ENCODE results near the gene ADRB1. TPM values are rescaled to one million over a fixed set of nuclear protein-coding genes. Genes with fewer than 3 reads are reported as not detected.

The ADRB1 gene
- total and polyA plus RNA-seq, 5 experiments from 2014 or later: 0.08 to 0.12 TPM; not detected in 3

- POLR2A ChIA-PET: no interaction called here
- Mint-ChIP-seq H3K27ac (peak overlapping the region in 1 of 10 donors; percentile 55), H3K4me3 (peak overlapping the region; percentile 55 to 92 (median 80)), H3K4me1 (peaks cover 5 to 26% (median 20%) of the 10 kb centered on the region in 4 donors), H3K27me3 (peaks cover 31 to 89% (median 51%) of the 10 kb centered on the region in 5 donors), H3K36me3 (peaks cover 0 to 4% (median 0%) of the 10 kb centered on the region in 3 donors), H3K9me3 (peaks cover 0 to 2% (median 0%) of the 10 kb centered on the region in 9 donors)
- DNase-seq (peak in 2 of 10 donors; percentile 10 to 27), ATAC-seq (peak; percentile 36 to 58)
Measured at GRCh38 chr10:114045136-114046086, 1.7 kb downstream of the ADRB1 start.

DNA sequence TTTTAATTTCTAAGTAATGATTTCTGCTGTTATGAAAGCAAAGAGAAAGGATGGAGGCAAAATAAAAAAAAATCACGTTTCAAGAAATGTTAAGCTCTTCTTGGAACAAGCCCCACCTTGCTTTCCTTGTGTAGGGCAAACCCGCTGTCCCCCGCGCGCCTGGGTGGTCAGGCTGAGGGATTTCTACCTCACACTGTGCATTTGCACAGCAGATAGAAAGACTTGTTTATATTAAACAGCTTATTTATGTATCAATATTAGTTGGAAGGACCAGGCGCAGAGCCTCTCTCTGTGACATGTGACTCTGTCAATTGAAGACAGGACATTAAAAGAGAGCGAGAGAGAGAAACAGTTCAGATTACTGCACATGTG is 2.4 kb downstream of the ADRB1 start:
- peak overlapping the region; percentile 53 to 92 (median 76) for H3K4me3 Mint-ChIP-seq
- POLR2A ChIA-PET: no interaction called here
- DNase-seq (no peak), ATAC-seq (no peak)
- no peak overlapping the region for H3K27ac Mint-ChIP-seq
- H3K4me1 Mint-ChIP-seq: peaks cover 5 to 26% (median 20%) of the 10 kb centered on the region in 4 donors
- H3K36me3 Mint-ChIP-seq: peaks cover 0 to 4% (median 0%) of the 10 kb centered on the region in 3 donors
- H3K27me3 Mint-ChIP-seq: peaks cover 34 to 89% (median 49%) of the 10 kb centered on the region in 5 donors
- peaks cover 0 to 2% (median 0%) of the 10 kb centered on the region in 9 donors for H3K9me3 Mint-ChIP-seq

DNA sequence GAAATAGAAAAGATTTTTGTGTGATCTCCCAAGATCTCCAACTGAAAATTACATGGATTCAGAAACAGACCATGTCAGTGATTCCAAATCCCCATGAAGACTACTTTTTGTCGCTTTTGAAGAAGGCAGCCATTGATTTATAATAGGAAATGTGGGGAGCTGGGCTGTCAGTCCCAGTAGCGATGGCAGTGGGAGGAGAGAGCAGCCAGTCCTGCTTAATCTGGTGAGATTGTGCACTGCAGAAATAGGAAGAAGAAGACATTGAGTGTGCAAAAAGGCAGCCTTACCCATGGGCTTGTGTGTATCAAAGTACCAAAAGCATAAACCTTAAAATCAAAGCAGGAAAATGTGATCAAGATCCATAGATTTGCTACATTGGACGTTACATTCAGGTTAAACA is 4.8 kb downstream of the ADRB1 start:
- peaks cover 0 to 2% (median 0%) of the 10 kb centered on the region in 9 donors for H3K9me3 Mint-ChIP-seq
- POLR2A ChIA-PET: no interaction called here
- H3K27me3 Mint-ChIP-seq: peaks cover 31 to 87% (median 50%) of the 10 kb centered on the region in 5 donors
- no peak overlapping the region for H3K27ac Mint-ChIP-seq
- ATAC-seq: no peak
- H3K4me1 Mint-ChIP-seq: peaks cover 5 to 17% (median 11%) of the 10 kb centered on the region in 4 donors
- DNase-seq: no peak
- peaks cover 0 to 4% (median 0%) of the 10 kb centered on the region in 3 donors for H3K36me3 Mint-ChIP-seq
- H3K4me3 Mint-ChIP-seq: no peak overlapping the region

GRCh38 chr10:114051714-114052113 is 8.0 kb downstream of the ADRB1 start:
- POLR2A ChIA-PET: no interaction called here
- Mint-ChIP-seq H3K4me1 (no peaks in the 10 kb centered on the region), H3K9me3 (no peaks in the 10 kb centered on the region), H3K4me3 (no peak overlapping the region), H3K27me3 (peaks cover 21 to 76% (median 33%) of the 10 kb centered on the region in 5 donors), H3K27ac (no peak overlapping the region), H3K36me3 (no peaks in the 10 kb centered on the region)
- ATAC-seq: no peak
- DNase-seq: no peak

DNA sequence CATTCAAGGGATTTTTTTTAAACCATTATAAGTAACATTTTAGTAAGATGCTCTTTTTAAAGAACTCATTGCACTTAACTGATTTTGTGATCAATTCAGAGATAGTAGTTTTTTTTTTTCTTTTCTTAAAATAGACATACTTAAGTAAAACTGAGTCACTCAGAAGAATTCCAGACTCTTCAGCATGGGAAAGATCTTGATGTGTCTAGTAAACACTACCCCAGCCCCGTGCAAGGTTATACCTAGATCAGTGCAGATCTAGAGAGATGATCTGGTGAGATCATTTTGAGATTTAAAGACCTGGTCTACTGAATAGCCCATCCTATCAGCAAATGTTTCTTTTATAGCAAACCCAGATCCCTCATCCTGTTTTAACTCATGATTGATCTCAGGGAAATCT is 8.6 kb downstream of the ADRB1 start:
- H3K4me3 Mint-ChIP-seq: no peak overlapping the region
- H3K27me3 Mint-ChIP-seq: peaks cover 24 to 76% (median 28%) of the 10 kb centered on the region in 5 donors
- H3K36me3 Mint-ChIP-seq: no peaks in the 10 kb centered on the region
- H3K4me1 Mint-ChIP-seq: no peaks in the 10 kb centered on the region
- H3K27ac Mint-ChIP-seq: no peak overlapping the region
- ATAC-seq: no peak
- H3K9me3 Mint-ChIP-seq: no peaks in the 10 kb centered on the region
- DNase-seq: no peak
- POLR2A ChIA-PET: no interaction called here

- Mint-ChIP-seq H3K27ac (no peak overlapping the region), H3K27me3 (peaks cover 17 to 61% (median 22%) of the 10 kb centered on the region in 5 donors), H3K36me3 (no peaks in the 10 kb centered on the region), H3K4me1 (no peaks in the 10 kb centered on the region), H3K9me3 (no peaks in the 10 kb centered on the region), H3K4me3 (no peak overlapping the region)
- no peak for ATAC-seq
- POLR2A ChIA-PET: no interaction called here
- DNase-seq: no peak
Measured at GRCh38 chr10:114053946-114054345, 10.3 kb downstream of the ADRB1 start.

- POLR2A ChIA-PET: no interaction called here
- Mint-ChIP-seq H3K36me3 (no peaks in the 10 kb centered on the region), H3K27ac (no peak overlapping the region), H3K4me1 (peaks cover 1 to 12% (median 8%) of the 10 kb centered on the region in 4 donors), H3K4me3 (no peak overlapping the region), H3K27me3 (peaks cover 4 to 32% (median 11%) of the 10 kb centered on the region in 5 donors), H3K9me3 (no peaks in the 10 kb centered on the region)
- DNase-seq (no peak), ATAC-seq (no peak)
Measured at GRCh38 chr10:114057855-114058254, 14.2 kb downstream of the ADRB1 start.

DNA sequence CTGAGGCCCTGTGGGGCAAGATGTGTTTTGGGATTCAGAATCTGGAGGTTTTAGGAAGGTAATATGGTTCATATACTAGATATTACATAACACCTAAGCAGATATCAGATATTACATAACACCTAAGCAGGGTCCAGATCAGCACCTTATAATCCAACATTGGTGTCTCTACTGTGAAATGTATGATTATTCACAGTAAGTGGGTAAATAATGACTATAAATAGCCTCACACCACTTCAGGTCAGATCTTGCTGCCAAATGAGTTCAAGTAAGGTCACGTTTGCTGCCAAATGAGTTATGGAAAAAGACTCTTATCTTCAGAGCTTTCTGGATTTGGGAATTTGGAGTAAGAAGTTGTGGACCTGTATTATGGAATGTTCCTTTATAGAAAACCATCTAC is 14.6 kb downstream of the ADRB1 start:
- Mint-ChIP-seq H3K27ac (no peak overlapping the region), H3K36me3 (no peaks in the 10 kb centered on the region), H3K9me3 (no peaks in the 10 kb centered on the region), H3K4me1 (peaks cover 1 to 12% (median 8%) of the 10 kb centered on the region in 4 donors), H3K27me3 (peaks cover 2 to 32% (median 11%) of the 10 kb centered on the region in 5 donors), H3K4me3 (no peak overlapping the region)
- POLR2A ChIA-PET: no interaction called here
- ATAC-seq: no peak
- DNase-seq: no peak

DNA sequence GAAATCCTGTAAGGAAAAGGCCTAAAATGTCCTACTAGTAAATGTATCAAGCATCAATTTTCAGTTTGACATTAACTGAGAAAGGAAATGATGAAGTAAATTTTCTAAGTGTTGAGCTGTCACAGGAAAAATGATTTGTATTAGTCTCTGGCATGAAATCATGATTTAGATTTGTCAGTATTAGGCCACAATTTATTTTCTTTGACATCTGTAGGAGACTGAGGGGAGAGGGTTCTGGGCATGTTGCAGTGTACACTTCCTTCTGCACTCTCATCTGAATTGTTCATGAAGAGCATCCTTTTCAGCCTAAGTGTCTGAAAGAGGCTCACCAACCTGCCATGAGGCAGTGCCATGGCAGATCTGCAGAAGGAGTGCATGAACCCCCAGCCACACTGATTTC is 15.9 kb downstream of the ADRB1 start:
- POLR2A ChIA-PET: interaction anchor here (0.6 kb wide), 1 partner anchor 1003 kb away, joined by 3 read pairs; no protein-coding TSS in a partner anchor

DNA sequence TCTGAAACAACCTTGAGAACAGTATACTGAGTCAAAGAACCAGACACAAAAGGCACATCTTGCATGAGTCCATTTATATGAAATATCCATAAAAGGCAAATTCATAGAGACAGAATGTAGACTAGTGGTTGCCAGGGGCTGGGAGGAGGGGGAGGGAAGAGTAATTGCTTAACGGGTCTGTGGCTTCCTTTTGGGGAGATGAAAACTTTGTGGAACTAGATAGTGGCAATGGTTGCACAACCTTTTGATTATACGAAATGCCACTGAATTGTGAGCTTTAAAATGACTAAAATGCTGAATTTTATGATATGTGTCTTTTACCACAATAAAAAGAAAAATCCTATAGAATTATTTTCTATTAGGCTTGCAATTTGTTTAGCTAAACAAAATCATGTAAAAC is 16.8 kb downstream of the ADRB1 start:
- DNase-seq (peak in 1 of 10 donors; percentile 3), ATAC-seq (no peak)
- POLR2A ChIA-PET: no interaction called here
- no peak overlapping the region for H3K27ac Mint-ChIP-seq
- H3K36me3 Mint-ChIP-seq: no peaks in the 10 kb centered on the region
- H3K27me3 Mint-ChIP-seq: peaks cover 3 to 22% (median 6%) of the 10 kb centered on the region in 5 donors
- H3K4me3 Mint-ChIP-seq: peak overlapping the region in 1 of 10 donors; percentile 4
- H3K4me1 Mint-ChIP-seq: peaks cover 1 to 12% (median 8%) of the 10 kb centered on the region in 4 donors
- no peaks in the 10 kb centered on the region for H3K9me3 Mint-ChIP-seq

More for the DNA sequence above, 15.9 kb downstream of the ADRB1 start:
- H3K4me1 Mint-ChIP-seq: peaks cover 1 to 12% (median 8%) of the 10 kb centered on the region in 4 donors
- no peak overlapping the region for H3K4me3 Mint-ChIP-seq
- no peaks in the 10 kb centered on the region for H3K9me3 Mint-ChIP-seq
- no peak overlapping the region for H3K27ac Mint-ChIP-seq
- ATAC-seq (no peak), DNase-seq (no peak)
- peaks cover 5 to 25% (median 7%) of the 10 kb centered on the region in 5 donors for H3K27me3 Mint-ChIP-seq
- H3K36me3 Mint-ChIP-seq: no peaks in the 10 kb centered on the region

- DNase-seq (no peak), ATAC-seq (no peak)
- H3K9me3 Mint-ChIP-seq: no peaks in the 10 kb centered on the region
- peaks cover 1 to 12% (median 8%) of the 10 kb centered on the region in 4 donors for H3K4me1 Mint-ChIP-seq
- no peak overlapping the region for H3K27ac Mint-ChIP-seq
- peaks cover 3 to 25% (median 6%) of the 10 kb centered on the region in 5 donors for H3K27me3 Mint-ChIP-seq
- POLR2A ChIA-PET: no interaction called here
- no peaks in the 10 kb centered on the region for H3K36me3 Mint-ChIP-seq
- no peak overlapping the region for H3K4me3 Mint-ChIP-seq
Measured at GRCh38 chr10:114061148-114061547, 17.5 kb downstream of the ADRB1 start.

- Mint-ChIP-seq H3K9me3 (no peaks in the 10 kb centered on the region), H3K4me3 (no peak overlapping the region), H3K36me3 (no peaks in the 10 kb centered on the region), H3K27ac (no peak overlapping the region), H3K27me3 (peaks cover 3 to 25% (median 6%) of the 10 kb centered on the region in 5 donors), H3K4me1 (peaks cover 1 to 12% (median 8%) of the 10 kb centered on the region in 4 donors)
- DNase-seq (no peak), ATAC-seq (no peak)
- POLR2A ChIA-PET: no interaction called here
Measured at GRCh38 chr10:114061789-114062188, 18.1 kb downstream of the ADRB1 start.
